Fibroblast of lung (primary cell): ENCODE data around the gene NCKAP5. TPM values are rescaled to one million over a fixed set of nuclear protein-coding genes. Genes with fewer than 3 reads are reported as not detected.

ENCODE experiments used
- DNase-seq, 2 donors: peaks; one replicate each; pipeline versions ENCODE4 v3.0.0 to v3.0.0-alpha.2; 2010; ENCODE audit warnings: low read depth in 2 of 2
- H2AFZ ChIP-seq: 2 replicates; pipeline ENCODE4 v1.5.1; 2012; ENCODE audit warnings: low read length, control low read depth, inconsistent platforms
- H3K27ac ChIP-seq: 2 replicates; pipeline ENCODE4 v1.5.1; 2011; ENCODE audit warnings: low read length, control low read depth; ENCODE audit not compliant: insufficient read depth
- H3K27me3 ChIP-seq: 2 replicates; pipeline ENCODE4 v1.5.1; 2011; ENCODE audit warnings: mild to moderate bottlenecking, low read length; ENCODE audit not compliant: control insufficient read depth, insufficient read depth
- H3K36me3 ChIP-seq: 2 replicates; pipeline ENCODE4 v1.5.1; 2011; ENCODE audit warnings: low read length; ENCODE audit not compliant: control insufficient read depth, insufficient read depth
- H3K4me1 ChIP-seq: 2 replicates; pipeline ENCODE4 v1.5.1; 2011; ENCODE audit warnings: low read length; ENCODE audit not compliant: control insufficient read depth, insufficient read depth; ENCODE audit errors: extremely low read depth
- H3K4me2 ChIP-seq: 2 replicates; pipeline ENCODE4 v1.5.1; 2011; ENCODE audit warnings: low read length, control low read depth; ENCODE audit not compliant: insufficient read depth; ENCODE audit errors: extremely low read depth
- H3K4me3 ChIP-seq, 4 experiments: fragments of 200-600 bp in 1 of 4; sonication (generic) in 1 of 4; replicated peaks in 1 of 4; 2 replicates each; pipeline ENCODE4 v1.5.1; 2011 to 2016; ENCODE audit warnings: low read length in 4 of 4, low read depth in 3 of 4, mild to moderate bottlenecking in 3 of 4, control low read depth in 2 of 4, inconsistent platforms in 1 of 4, mixed read lengths in 1 of 4; ENCODE audit not compliant: insufficient read depth in 1 of 4; ENCODE audit errors: control extremely low read depth in 1 of 4
- H3K79me2 ChIP-seq: 2 replicates; pipeline ENCODE4 v1.5.1; 2012; ENCODE audit warnings: mild to moderate bottlenecking, low read length, inconsistent platforms; ENCODE audit not compliant: control insufficient read depth, insufficient read depth
- H3K9ac ChIP-seq: 2 replicates; pipeline ENCODE4 v1.5.1; 2011; ENCODE audit warnings: mild to moderate bottlenecking, low read length, control low read depth; ENCODE audit not compliant: insufficient read depth
- H3K9me3 ChIP-seq: 2 replicates; pipeline ENCODE4 v1.5.1; 2012; ENCODE audit warnings: low read depth, low read length; ENCODE audit not compliant: control insufficient read depth, insufficient read depth
- H4K20me1 ChIP-seq: 2 replicates; pipeline ENCODE4 v1.5.1; 2011; ENCODE audit warnings: low read length; ENCODE audit not compliant: control insufficient read depth, insufficient read depth; ENCODE audit errors: extremely low read depth
- CTCF ChIP-seq, 2 donors: IDR thresholded peaks in 1 of 2; conservative IDR thresholded peaks in 1 of 2; 1 replicate in 1 of 2; 2 replicates in 1 of 2; pipeline ENCODE4 v1.5.1; 2011 to 2012; ENCODE audit warnings: low read length in 2 of 2, control low read depth in 1 of 2, inconsistent platforms in 1 of 2, low read depth in 1 of 2, mild to moderate bottlenecking in 1 of 2
- EZH2 ChIP-seq: IDR thresholded peaks from 2 replicates; pipeline ENCODE4 v1.5.1; 2012; ENCODE audit warnings: low read length, control low read depth, mild to moderate bottlenecking; ENCODE audit errors: missing control alignments
- polyA plus RNA-seq, 2 donors: library from polyadenylated mRNA; depleted of rRNA in 1 of 2; stranded (reverse) in 1 of 2; unstranded in 1 of 2; fragments of >200 nt; gene quantifications; 2 replicates each; pipeline ENCODE4 v1.2.1, GENCODE V29; 2011 to 2012; ENCODE audit warnings: missing spikeins in 1 of 2
- total RNA-seq: library from RNA; depleted of rRNA; stranded (reverse); fragments of >200 nt; gene quantifications from 2 replicates; pipeline ENCODE4 v1.2.1, GENCODE V29; 2014

The NCKAP5 gene
- total and polyA plus RNA-seq, 2 donors (not counting 1 experiment from before 2014, with no cell fraction given) = 2.6 to 6.2 TPM

DNA sequence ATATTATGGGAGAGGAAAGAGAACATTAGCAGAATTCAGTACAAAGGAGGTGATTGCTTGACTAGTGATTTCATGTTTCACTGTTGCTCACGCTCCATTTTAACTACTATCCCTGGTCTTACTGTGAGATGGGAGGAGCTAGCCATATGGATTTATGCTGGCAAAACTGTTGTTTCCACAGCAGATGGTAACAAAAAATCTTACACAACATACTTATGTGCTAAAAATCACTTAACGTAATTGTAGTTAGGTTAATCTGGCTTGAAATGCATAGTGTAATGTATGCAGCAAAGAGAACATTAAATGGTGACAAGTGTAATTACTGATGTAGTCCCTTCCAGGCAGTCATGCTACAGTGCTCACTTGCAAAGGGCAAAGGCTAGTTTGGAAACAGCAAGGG is 742.7 kb downstream of the NCKAP5 start:
- Histone ChIP-seq H3K9ac (no peak overlapping the region), H3K36me3 (no peaks in the 10 kb centered on the region), H3K27me3 (no peaks in the 10 kb centered on the region), H3K4me2 (no peak overlapping the region), H3K27ac (no peak overlapping the region), H3K4me3 (no peak overlapping the region), H2AFZ (no peak overlapping the region), H3K9me3 (no peaks in the 10 kb centered on the region), H4K20me1 (no peaks in the 10 kb centered on the region), H3K4me1 (no peaks in the 10 kb centered on the region), H3K79me2 (no peaks in the 10 kb centered on the region)
- TF ChIP-seq CTCF (conservative IDR thresholded peaks at IDR 0.05 in 1 of 2, IDR thresholded peaks at IDR 0.05 in 1 of 2; ENCODE audit: low read depth in 1 of 2, low read length in 2 of 2) (no peak), EZH2 (no peak)
- DNase-seq = no peak

DNA sequence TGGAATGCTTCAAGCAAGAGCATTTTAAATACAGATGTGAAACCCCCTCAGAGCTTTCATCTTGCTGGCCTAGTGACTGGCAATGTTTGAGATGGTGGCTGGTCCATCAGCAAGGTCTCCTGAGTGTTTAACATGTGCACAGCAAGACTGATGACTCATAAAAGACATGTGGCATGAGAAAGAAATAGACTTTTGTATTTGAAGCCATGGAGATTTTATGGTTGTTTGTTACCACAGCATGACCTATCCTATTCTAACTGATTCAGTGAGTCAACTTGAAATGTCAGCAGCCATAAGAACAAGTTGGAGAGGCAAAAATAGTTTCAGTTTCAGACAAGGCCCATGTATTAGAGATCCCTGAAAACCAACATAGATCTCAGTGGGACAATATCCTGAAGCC is 743.5 kb downstream of the NCKAP5 start:
- Histone ChIP-seq H3K27ac (no peak overlapping the region), H3K36me3 (no peaks in the 10 kb centered on the region), H3K4me2 (no peak overlapping the region), H3K27me3 (no peaks in the 10 kb centered on the region), H3K9me3 (no peaks in the 10 kb centered on the region), H3K4me1 (no peaks in the 10 kb centered on the region), H4K20me1 (no peaks in the 10 kb centered on the region), H3K4me3 (no peak overlapping the region), H3K9ac (no peak overlapping the region), H2AFZ (no peak overlapping the region), H3K79me2 (no peaks in the 10 kb centered on the region)
- TF ChIP-seq CTCF (conservative IDR thresholded peaks at IDR 0.05 in 1 of 2, IDR thresholded peaks at IDR 0.05 in 1 of 2; ENCODE audit: low read depth in 1 of 2, low read length in 2 of 2) = no peak
- TF ChIP-seq EZH2 = no peak
- peak; percentile 25 to 72 for DNase-seq

GRCh38 chr2:132816234-132816633 is 752.0 kb downstream of the NCKAP5 start:
- no peaks in the 10 kb centered on the region for H3K27me3 ChIP-seq
- no peaks in the 10 kb centered on the region for H3K36me3 ChIP-seq
- H3K27ac ChIP-seq = no peak overlapping the region
- no peaks in the 10 kb centered on the region for H3K4me1 ChIP-seq
- no peak for TF ChIP-seq CTCF (conservative IDR thresholded peaks at IDR 0.05 in 1 of 2, IDR thresholded peaks at IDR 0.05 in 1 of 2; ENCODE audit: low read depth in 1 of 2, low read length in 2 of 2)
- no peaks in the 10 kb centered on the region for H3K79me2 ChIP-seq
- no peak overlapping the region for H3K4me2 ChIP-seq
- H3K9me3 ChIP-seq = no peaks in the 10 kb centered on the region
- peak in 1 of 2 donors; percentile 57 for DNase-seq
- no peaks in the 10 kb centered on the region for H4K20me1 ChIP-seq
- no peak overlapping the region for H3K9ac ChIP-seq
- no peak overlapping the region for H2AFZ ChIP-seq
- H3K4me3 ChIP-seq = no peak overlapping the region
